GM12872 (cell line): ENCODE results near the gene ATP11A.

ENCODE experiments used
- CTCF ChIP-seq: IDR thresholded peaks from 3 replicates; pipeline ENCODE4 v1.5.1; 2011; ENCODE audit warnings: low read depth, mild to moderate bottlenecking, low read length, moderate library complexity; ENCODE audit not compliant: insufficient read depth

The ATP11A gene

GRCh38 chr13:112783135-112783977 lies 93.5 kb downstream of the ATP11A start:
- no peak for TF ChIP-seq CTCF

GRCh38 chr13:112783978-112784371 lies 94.1 kb downstream of the ATP11A start:
- TF ChIP-seq CTCF: no peak

GRCh38 chr13:112784811-112785482 lies 95.1 kb downstream of the ATP11A start:
- no peak for TF ChIP-seq CTCF

GRCh38 chr13:112785483-112785856 lies 95.6 kb downstream of the ATP11A start:
- no peak for TF ChIP-seq CTCF

GRCh38 chr13:112790735-112791641 lies 101.2 kb downstream of the ATP11A start:
- no peak for TF ChIP-seq CTCF

- TF ChIP-seq CTCF: no peak
These were observed 102.0 kb downstream of the ATP11A start for GRCh38 chr13:112791663-112792440.
